ENCODE measurements around the gene OSBP. TPM values are rescaled to one million over a fixed set of nuclear protein-coding genes. Genes with fewer than 3 reads are reported as not detected.
A peak's percentile ranks its signal among the peaks of the same experiment; 100 is the strongest.
"Not testable (repeated sequence)": the region's sequence is repeated elsewhere in the genome, so short reads cannot be mapped to it uniquely, and the experiment has no call there.

OSBP gene
- total RNA-seq, 1 experiment from 2014 or later, result 58.6 TPM

- Mint-ChIP-seq H3K4me1 (ENCODE audit: low read depth, unreplicated experiment) (peaks cover 41% of the 10 kb centered on the region), H3K4me3 (ENCODE audit: low read depth, unreplicated experiment) (peak overlapping the region; percentile 69), H3K36me3 (ENCODE audit: insufficient read depth, unreplicated experiment) (peaks cover 33% of the 10 kb centered on the region), H3K27ac (ENCODE audit: unreplicated experiment) (peak overlapping the region; percentile 100), H3K27me3 (ENCODE audit: unreplicated experiment) (peaks cover 8% of the 10 kb centered on the region), H3K9me3 (ENCODE audit: low read depth, unreplicated experiment) (no peaks in the 10 kb centered on the region)
- CTCF ChIA-PET, result interaction anchor here (0.6 to 1.3 kb wide), 3 partner anchors 13 to 202 kb away, joined by 3 to 5 read pairs (median 4); no protein-coding TSS in a partner anchor
- TSS peak; percentile 100 for BruUV-seq (replicated peaks)
- peak; percentile 51 for TF ChIP-seq CTCF (IDR thresholded peaks at IDR 0.05; ENCODE audit: unreplicated experiment)
- intact Hi-C loops (cut with micrococcal nuclease; ENCODE audit: unreplicated experiment), result no loop called here
- DNase-seq, result peak; percentile 93
These were observed 65.2 kb downstream of the OSBP start for GRCh38 chr11:59550368-59550841.

DNA sequence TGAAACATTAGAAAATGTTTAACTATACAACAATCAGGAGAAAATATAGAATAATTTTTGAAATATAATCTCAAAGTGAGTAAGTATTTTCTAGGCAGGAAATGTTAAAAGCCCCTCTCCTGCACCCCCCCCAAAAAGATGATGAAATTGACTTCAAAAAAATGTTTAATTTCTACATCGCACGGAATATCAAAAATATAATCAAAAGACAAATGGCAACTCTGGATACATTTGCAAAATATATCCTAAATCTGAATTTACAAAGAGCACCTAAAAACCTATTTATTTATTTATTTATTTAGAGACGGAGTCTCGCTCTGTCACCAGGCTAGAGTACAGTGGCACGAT is 67.3 kb downstream of the OSBP start:
- Mint-ChIP-seq H3K27ac (ENCODE audit: unreplicated experiment) (no peak overlapping the region), H3K9me3 (ENCODE audit: low read depth, unreplicated experiment) (no peaks in the 10 kb centered on the region), H3K27me3 (ENCODE audit: unreplicated experiment) (peaks cover 8% of the 10 kb centered on the region), H3K36me3 (ENCODE audit: insufficient read depth, unreplicated experiment) (peaks cover 42% of the 10 kb centered on the region), H3K4me3 (ENCODE audit: low read depth, unreplicated experiment) (no peak overlapping the region), H3K4me1 (ENCODE audit: low read depth, unreplicated experiment) (peaks cover 52% of the 10 kb centered on the region)
- TF ChIP-seq CTCF (IDR thresholded peaks at IDR 0.05; ENCODE audit: unreplicated experiment), result no peak
- no TSS peak for BruUV-seq (replicated peaks)
- CTCF ChIA-PET, result no interaction called here
- intact Hi-C loops (cut with micrococcal nuclease; ENCODE audit: unreplicated experiment), result loop anchor here (5.0 to 10.0 kb wide), 3 partner anchors 237 to 361 kb away; partner anchors contain the start of gene MRPL16
- no peak for DNase-seq

DNA sequence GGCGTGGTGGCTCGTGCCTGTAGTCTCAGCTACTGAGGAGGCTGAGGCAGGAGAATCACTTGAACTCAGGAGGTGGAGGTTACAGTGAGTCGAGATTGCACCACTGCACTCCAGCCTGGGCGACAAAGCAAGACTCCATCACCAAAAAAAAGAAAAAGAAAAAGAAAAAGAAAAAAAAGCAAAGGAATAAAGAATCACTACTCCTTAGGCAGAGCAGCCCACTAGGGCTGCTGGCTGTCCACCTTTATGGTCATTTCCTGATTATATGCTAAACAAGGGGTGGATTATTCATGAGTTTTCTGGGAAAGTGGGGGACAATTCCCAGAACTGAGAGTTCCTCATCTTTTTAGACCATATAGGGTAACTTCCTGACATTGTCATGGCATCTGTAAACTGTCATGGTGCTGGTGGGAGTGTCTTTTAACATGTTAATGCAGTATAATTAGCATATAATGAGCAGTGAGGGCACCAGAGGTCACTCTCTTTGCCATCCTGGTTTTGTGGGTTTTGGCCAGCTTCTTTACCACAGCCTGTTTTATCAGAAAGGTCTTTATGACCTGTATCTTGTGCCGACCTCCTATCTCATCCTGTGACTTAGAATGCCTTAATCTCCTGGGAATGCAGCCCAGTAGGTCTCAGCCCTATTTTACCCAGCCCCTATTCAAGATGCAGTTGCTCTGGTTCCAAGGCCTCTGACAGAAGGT is 67.8 kb downstream of the OSBP start:
- intact Hi-C loops (cut with micrococcal nuclease; ENCODE audit: unreplicated experiment), result loop anchor here (5.0 to 10.0 kb wide), 3 partner anchors 237 to 360 kb away; partner anchors contain the start of gene MRPL16
- peak; percentile 11 for DNase-seq
- H3K36me3 Mint-ChIP-seq (ENCODE audit: insufficient read depth, unreplicated experiment), result peaks cover 42% of the 10 kb centered on the region
- H3K27ac Mint-ChIP-seq (ENCODE audit: unreplicated experiment), result peak overlapping the region; percentile 28
- CTCF ChIA-PET; H3K4me3 Mint-ChIP-seq (ENCODE audit: low read depth, unreplicated experiment); H3K27me3 Mint-ChIP-seq (ENCODE audit: unreplicated experiment); BruUV-seq (replicated peaks); H3K9me3 Mint-ChIP-seq (ENCODE audit: low read depth, unreplicated experiment): not testable (repeated sequence)
- peaks cover 52% of the 10 kb centered on the region for H3K4me1 Mint-ChIP-seq (ENCODE audit: low read depth, unreplicated experiment)

GRCh38 chr11:59545179-59546020 is 70.2 kb downstream of the OSBP start:
- intact Hi-C loops (cut with micrococcal nuclease; ENCODE audit: unreplicated experiment), result loop anchor here (5.0 to 10.0 kb wide), 3 partner anchors 239 to 358 kb away; partner anchors contain the start of gene MRPL16
- Mint-ChIP-seq H3K4me3 (ENCODE audit: low read depth, unreplicated experiment) (peak overlapping the region; percentile 63), H3K27ac (ENCODE audit: unreplicated experiment) (peak overlapping the region; percentile 99), H3K9me3 (ENCODE audit: low read depth, unreplicated experiment) (no peaks in the 10 kb centered on the region), H3K27me3 (ENCODE audit: unreplicated experiment) (peaks cover under 1% of the 10 kb centered on the region), H3K36me3 (ENCODE audit: insufficient read depth, unreplicated experiment) (peaks cover 27% of the 10 kb centered on the region), H3K4me1 (ENCODE audit: low read depth, unreplicated experiment) (peaks cover 44% of the 10 kb centered on the region)
- BruUV-seq (replicated peaks), result TSS peak; percentile 93
- peak; percentile 83 for DNase-seq
- TF ChIP-seq CTCF (IDR thresholded peaks at IDR 0.05; ENCODE audit: unreplicated experiment), result no peak
- CTCF ChIA-PET, result no interaction called here
